ENCODE data around the gene TICRR.

The TICRR gene

GRCh38 chr15:89629829-89630228, 54.6 kb downstream of the TICRR start:
- DNase-seq: no peak

DNA sequence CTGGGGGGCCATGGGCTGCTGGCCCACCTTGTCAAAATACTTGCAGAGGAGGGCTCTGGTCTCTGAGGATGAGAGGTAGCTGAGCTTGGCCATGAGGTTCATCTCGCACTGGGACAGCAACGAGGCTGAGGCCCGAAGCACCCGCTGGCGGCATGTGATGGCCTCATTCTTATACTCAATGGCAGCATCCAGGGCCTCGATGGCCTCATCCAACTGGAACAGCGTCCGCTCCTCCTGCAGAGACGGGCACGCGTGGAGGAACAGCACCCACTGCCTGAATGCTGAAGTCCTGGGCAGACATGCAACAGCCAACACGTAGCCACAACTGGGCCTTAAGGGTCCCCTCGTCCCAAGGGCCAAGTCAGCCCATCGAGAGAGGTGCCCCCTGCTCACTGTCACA, 55.0 kb downstream of the TICRR start:
- DNase-seq: no peak

GRCh38 chr15:89630974-89631901, 56.0 kb downstream of the TICRR start:
- no peak for DNase-seq

- DNase-seq: no peak
These were observed 56.6 kb downstream of the TICRR start for GRCh38 chr15:89631902-89632264.

DNA sequence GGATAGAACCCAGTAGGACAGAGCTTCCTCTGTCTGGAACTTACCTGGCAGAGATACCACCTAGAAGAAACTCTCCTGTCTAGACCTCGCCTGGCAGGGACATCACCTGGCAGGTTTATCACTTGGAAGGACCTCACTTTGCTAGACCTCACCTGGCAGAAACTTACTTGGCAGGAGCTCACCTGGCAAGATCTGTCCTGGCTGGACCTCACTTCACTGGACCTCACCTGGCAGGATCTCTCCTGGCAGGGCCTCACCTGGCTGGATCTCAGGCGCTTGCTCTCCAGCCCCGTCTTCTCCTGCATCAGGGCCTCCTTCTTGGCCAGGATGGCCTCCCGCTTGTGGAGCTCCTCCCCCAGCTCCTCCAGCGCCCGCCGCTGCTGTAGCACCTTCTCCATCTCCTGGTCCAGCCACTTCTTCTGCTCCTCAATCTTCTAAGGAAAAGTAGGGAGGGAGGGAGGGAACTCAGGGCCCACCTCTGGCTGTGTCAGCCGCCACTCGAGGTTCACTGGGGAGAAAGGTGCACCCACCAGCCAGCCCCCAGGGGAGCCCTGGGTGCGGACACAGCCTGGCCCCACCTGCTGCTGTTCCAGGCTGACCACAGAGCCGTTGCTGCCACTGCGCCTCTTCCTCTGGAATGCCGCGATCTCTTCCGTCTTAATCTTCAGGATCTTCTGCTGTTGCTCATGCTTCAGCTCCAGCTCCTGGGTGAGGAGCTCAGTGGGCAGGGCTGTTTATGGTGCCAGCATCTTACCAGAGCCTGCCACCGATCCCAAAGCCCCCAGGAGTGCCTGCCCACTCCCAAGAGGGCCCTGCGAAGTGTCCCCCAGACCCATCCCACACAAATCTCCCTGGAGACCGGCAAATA, 57.5 kb downstream of the TICRR start:
- no peak for DNase-seq

DNA sequence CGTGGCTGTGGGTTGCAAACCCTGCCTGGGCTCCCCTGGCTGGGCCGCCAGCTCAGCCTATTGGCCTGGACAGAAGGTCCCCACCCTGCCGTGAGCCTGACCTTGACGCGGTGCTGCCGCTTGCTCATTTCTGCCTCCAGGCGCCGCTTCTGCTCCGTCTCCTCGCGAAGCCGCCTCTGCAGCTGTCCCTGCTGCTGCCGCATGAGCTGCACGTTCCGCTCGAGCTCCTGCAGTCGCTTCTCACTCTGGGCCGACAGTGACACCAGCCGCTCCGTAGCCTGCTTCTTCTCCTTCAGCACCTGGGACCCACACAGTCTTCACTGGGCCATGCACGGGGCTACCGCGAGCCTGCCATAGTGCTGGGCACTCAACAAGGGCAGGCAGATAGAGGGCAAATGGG, 58.3 kb downstream of the TICRR start:
- no peak for DNase-seq

DNA sequence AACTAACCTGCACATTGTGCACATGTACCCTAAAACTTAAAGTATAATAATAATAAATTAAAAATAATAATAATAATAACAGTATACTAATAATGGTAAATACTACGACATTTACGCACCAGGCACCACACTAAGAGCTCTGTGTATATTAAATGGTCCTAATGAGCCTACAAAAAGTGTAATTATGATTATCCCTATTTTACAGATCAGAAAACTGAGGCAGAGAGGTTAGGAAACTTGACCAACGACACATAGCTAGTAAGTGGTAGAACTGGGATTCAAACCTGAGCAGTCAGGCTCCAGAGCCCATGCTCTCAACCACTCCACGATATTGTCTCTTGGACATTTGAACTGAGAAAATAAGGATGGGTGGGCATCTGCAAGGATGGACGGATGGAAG, 65.0 kb downstream of the TICRR start:
- DNase-seq: no peak

- DNase-seq: no peak
These were observed 65.8 kb downstream of the TICRR start for GRCh38 chr15:89641053-89641452.

- DNase-seq: no peak
These were observed 66.8 kb downstream of the TICRR start for GRCh38 chr15:89642106-89642505.

DNA sequence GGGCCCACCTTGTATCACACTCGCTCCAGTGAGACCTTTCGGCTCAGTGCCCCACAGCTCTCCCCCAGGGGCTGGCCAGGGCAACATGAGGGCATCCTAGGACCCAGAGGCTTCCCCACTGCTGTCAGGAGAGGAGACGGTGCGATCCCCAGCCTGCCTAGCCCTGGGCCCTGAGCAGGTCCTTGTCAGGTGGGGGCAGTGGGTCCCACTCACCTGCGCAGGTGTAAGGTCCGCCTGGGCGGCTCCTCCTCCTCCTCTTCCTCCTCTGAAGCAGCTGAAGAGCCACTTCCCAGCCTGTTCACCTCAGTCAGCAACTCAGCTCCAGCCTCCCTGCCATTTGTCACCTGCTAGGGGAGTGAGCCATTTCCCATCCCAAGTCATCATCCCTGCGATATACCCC, 70.4 kb downstream of the TICRR start:
- no peak for DNase-seq

GRCh38 chr15:89646416-89647141, 71.3 kb downstream of the TICRR start:
- DNase-seq: no peak

GRCh38 chr15:89647191-89647851, 72.1 kb downstream of the TICRR start:
- DNase-seq: peak; percentile 37

DNA sequence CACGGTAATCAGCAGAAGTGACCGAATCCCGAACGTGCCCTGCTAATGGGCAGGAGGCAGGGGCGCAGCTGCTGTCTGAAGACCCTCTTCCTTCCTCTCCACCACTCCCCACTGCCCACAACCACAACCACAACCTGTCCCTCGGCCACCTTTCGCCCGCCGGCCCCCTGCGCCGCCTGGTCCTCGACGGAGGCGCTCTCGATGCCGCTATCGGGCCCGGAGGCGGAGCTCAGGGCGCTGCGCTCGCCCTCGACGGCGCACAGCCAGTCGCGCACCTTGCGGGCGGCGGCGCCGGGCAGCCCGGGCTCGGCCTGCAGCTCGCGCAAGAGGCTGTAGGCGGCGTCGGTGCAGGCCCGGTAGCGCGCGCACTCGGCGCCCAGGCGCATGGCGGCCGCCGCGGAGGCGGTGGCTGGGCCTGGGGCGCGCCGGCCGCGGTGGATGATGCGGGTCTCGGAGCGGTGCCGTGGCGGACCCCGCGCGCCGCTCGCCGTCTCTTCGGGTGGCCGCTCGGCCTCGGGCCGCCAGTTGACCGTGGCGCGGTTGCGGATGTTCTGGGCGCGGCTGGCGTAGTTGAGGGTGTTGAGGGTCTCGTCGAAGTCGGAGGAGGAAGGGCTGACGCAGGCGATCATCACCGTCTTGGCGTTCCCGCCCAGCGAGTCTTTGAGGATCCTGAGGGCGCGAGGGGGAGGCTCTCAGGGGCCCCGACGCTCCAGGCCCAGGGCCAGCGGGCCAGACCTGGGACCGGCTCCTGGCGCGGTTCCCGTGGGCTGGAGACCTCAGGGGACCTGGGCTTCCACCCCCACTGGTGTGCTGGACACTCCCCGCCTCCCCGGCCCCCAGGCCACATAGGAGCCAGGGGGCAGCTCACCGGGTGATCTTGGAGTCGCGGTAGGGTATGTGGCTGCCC, 73.1 kb downstream of the TICRR start:
- no peak for DNase-seq

- no peak for DNase-seq
These were observed 73.8 kb downstream of the TICRR start for GRCh38 chr15:89649013-89649625.

GRCh38 chr15:89649716-89650115, 74.4 kb downstream of the TICRR start:
- DNase-seq: no peak

DNA sequence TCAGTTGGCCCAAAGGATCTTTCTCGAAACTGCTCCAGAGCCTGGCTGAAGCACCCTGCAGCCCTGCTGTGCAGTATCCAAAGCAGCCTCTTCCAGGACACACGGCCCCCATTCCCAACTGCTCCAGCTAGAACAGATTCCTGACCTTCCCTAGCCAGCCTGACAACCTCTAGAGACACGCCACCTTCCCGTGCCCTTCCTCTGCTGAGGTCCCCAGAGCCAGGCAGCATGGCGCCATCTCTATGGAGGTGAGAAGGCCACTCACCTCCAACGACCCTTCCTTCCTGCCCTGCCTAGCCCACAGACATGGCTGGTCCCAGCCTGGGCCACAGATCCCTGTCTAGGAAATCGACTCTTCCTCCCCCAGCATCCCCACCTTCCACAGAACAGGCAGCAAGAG, 76.9 kb downstream of the TICRR start:
- DNase-seq: no peak

DNA sequence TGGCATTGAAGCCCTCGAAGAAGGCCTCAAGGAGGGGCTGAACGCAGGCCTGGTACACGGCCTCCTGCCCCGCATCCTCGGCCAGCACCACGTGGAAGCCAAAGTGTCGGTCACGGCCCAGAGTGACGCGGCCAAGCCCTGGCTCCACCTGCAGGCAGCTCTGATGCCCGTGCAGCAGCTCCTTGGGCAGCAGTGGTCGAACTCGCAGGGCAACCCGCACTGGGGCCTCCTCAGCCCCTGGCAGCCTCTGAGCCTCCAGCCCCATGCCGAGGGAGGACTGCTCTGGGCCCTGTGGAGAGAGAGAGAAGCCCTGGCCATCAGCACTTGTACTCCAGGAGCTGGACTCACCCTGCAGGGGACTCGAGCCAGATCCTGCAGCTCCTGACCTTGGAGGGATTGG, 77.4 kb downstream of the TICRR start:
- no peak for DNase-seq

DNA sequence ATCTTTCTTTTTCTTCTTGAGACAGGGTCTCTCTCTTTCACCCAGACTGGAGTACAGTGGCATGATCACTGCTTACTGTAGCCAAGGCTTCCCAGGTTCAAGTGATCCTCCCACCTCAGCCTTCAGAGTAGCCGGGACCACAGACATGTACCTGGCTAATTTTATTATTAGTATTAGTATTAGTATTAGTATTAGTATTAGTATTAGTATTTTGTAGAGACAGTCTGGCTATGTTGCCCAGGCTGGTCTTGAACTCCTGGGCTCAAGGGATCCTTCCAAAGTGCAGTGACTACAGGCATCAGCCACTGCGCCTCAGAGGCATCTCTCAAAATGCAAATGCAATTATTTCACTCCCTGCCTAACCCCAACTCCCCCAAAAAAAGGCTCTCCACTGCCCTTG, 78.3 kb downstream of the TICRR start:
- no peak for DNase-seq

GRCh38 chr15:89654301-89654761, 79.1 kb downstream of the TICRR start:
- DNase-seq: no peak

- DNase-seq: no peak
These were observed 79.9 kb downstream of the TICRR start, which contains the start of gene KIF7 for GRCh38 chr15:89654847-89655805. KIF7 (minus strand) TSS chr15:89655467; CDS start chr15:89652930, 2,537 bp downstream.

Measured in activated T-cell treated with anti-CD3 and anti-CD28 coated beads for 4 hours (primary cell).